CD4-positive, alpha-beta T cell treated with Interferon gamma for 1 hour (primary cell): ENCODE data around the gene SMARCD2.

Experiments
- DNase-seq: peaks from one replicate; pipeline ENCODE4 v3.0.0-alpha.2; 2020

SMARCD2 gene

DNA sequence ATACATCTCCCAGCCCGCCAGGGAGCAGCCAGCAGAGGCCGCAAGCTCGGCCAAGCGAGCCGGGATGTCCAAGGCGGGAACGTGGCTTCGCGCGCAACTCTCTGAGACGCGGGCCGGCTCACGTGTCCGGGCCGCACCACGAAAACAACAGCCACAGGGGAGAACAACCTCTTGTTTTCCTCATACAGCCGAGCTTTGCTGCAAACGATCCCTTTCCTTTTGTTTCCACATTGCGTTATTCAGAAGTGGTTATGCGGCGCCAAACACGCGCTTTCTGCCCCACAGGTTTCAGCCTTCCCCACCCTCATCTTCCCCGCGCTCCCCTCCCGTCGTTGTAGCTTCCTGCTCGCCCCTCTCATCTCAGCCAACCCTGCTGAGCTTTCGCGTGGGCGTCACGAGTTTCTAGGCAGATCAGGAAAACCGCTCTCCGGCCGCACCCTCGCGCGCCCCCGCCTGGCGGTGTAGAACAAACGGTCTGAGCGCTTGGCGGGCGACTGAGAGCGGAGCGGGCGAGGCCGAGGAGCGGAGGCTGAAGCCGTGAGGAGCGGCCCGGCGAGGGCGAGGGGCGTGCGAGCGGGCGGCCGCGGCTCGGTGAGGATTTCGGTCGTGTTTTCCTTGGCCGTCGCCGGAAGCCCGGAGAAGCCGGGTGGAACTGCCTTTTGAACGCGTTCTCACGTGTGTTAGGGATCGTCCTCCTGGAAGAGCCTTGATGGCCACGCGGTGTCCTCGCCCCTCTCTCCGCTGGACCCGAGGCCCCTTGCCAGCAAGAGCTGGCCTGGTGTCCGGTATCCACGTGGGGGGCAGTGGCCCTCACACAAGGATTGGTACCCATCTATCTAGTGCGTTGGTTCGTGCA, 6.6 kb upstream of the SMARCD2 start:
- peak; percentile 94 for DNase-seq

DNA sequence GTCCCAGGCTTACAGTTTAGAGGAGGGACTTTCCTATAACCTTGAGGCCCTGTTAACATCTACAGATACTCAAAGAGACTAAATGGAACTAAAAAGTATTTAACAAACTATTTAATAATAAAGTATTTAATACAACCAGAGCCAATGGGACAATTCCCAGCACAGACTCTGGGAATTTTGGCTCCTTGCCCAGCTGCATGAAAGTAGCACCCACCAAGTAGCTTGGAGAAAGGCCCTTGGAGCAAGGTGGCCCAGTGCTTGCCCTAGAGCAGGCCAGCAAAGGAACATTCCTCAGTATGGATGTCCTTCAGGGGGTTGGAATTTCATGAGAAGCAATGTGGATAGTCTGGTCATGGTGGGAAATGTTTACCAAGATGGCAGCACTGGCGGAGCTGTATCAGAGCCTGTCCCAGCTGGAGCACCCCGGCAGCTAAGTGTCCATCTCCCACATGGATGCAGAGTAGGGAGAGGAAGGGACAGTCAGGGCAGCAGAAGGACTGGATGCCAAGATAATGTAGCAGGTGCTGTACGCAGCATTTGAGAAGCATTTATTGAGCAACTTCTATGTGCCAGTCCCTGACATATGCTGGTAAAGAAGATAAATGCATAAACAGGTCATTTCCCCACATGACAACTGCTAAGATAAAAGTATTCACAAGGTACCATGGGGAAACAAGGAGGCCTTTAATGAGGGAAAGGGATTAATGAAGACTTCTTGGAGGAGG, 5.2 kb upstream of the SMARCD2 start:
- DNase-seq, result no peak

- no peak for DNase-seq
Measured at GRCh38 chr17:63845509-63845908, 3.0 kb upstream of the SMARCD2 start.

DNA sequence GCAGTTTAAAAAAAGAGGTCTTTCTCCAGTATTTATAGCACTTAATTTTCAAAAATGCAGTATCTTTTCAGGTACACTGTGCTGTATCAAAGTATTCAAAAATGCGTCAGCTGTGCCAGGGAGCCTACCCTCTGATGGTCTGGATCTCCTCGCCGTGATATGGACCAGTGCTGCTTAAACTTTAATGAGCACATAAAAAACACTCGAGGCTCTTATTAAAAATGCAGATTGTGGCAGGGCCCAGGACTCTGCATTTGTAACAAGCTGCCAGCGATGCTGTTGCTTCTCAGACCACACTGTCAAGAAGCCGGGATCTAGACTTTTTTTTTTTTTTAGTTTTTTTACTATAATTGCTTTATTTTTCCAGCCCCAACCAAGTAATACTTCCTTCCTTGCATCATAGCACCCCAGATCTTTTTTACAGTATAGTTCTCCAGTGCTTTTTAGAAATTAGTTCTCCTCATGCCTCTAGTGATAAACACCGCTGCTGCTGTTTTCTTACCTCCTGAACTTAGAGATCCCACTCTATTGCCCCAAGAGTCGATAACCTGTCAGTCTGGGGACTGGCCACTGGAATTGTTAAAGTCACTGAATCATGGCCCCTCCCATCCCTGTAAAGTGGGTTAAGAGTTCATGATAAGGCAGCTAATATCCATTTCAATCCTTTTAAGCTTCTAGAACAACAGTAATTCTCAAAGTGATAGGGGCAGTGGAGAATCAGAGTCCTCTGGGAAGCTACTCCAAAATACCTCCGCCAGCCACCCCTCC, 1.6 kb upstream of the SMARCD2 start:
- DNase-seq, result no peak

GRCh38 chr17:63843387-63843888, 953 bp upstream of the SMARCD2 start:
- peak; percentile 73 for DNase-seq

DNA sequence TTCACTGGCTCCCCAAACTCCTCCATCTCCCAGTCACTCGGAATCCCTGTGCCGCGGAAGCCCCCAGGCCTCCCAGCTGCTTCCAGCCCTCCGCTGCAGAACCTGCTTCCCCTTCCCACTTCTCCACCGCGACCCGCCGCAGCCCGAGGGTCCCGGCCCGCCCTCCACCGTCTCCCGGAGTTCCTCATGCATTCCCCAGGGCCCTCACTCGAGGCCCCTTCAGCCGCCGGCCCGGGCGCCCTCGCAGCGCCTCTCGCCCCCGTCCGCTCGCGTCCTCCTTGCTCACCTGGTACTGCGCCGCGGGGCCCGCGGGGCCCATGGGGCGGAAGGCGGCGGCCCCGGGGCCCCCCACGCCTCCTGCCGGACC, 329 bp downstream of the SMARCD2 start:
- DNase-seq, result no peak

- no peak for DNase-seq
Measured at GRCh38 chr17:63841350-63842172, 924 bp downstream of the SMARCD2 start.

- DNase-seq, result no peak
Measured at GRCh38 chr17:63840591-63841349, 1.7 kb downstream of the SMARCD2 start.

GRCh38 chr17:63838631-63839171, 3.8 kb downstream of the SMARCD2 start:
- no peak for DNase-seq

DNA sequence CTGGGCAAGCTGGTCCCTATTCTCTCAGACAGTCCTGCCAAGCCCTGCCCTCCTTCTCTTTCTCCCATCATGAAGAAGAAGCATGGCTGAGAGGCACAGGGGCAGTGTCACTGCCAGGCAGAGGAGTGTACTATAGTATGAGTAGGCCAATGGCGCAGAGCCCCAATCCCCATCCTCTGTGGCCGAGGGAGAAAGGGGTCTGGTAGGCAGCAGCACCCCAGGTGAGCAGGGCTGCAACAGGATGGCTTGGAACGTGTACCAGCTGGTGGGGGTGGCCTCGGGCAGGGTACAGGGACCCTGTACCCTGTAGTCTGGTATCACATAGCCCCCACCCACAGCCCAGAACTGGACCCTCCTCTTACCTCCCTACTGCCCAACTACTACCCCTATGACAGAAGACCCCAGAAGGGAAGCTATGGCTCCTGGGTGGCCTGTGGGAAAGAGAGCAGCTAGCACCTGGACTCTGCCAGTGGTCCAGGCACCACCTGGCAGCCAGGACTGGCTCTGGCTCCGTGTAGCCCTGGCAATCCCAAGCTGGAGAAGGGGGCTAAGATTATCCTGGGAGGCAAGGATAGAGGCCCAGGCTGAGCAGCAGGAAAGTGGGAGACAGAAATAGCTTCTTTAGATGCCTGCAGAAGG, 4.4 kb downstream of the SMARCD2 start:
- no peak for DNase-seq

DNA sequence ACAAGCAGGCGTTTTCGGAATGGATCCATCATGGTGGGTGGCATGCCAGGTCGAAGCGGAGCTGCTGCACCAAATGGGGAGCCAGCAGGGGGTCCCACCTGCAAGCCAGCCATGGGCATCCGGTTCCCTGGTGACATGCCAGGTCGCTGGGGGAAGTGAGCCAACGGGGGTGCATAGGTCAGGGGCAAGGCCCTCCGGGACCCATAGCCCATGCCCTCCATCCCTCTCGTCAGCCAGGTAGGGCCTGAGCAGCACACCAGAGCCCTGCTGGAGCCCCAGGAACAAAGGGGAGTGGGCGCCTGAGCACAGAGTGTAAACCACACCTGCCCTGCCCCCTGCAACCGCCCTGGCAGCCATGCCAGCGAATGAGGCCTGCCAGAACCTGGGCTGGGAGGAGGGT, 5.0 kb downstream of the SMARCD2 start:
- DNase-seq, result no peak

- no peak for DNase-seq
Measured at GRCh38 chr17:63836811-63837210, 5.7 kb downstream of the SMARCD2 start.

GRCh38 chr17:63835167-63835720, 7.2 kb downstream of the SMARCD2 start:
- DNase-seq, result no peak

DNA sequence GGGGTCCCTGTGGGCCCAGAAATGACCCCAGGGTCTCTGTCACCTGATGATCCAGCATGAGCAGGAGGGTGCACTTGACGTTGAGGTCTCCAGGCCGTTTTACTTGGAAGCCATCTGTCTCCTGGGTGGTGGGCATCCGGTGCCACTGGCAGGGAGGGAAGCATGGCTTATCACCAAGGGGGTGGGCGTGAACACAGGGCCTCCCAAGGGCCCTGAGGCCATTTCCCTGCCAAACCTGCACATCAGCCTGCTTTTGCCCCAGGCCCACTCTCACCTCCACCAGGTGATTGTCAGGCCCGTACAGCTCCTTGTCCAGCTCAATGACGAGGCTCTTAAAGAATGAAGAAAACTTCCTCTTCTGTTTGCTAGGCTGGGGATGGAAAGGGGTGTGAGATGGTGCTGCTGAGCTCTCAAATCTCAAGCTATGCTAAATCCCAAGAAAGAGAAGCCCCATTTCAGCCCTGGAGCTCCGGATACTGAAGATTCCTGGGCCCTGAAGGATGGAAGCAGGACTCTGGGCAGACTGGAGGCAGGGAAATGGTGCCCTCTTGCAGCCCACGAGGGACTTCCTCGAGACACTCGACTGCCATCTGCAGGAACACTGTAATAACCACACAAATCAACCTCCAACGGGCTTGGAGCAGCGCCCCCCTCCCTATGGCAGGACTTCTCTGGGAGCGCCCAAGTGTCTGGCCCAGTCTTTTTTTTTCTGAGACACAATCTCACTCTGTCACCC, 7.9 kb downstream of the SMARCD2 start:
- DNase-seq, result peak; percentile 65

- DNase-seq, result no peak
Measured at GRCh38 chr17:63833741-63834373, 8.6 kb downstream of the SMARCD2 start.

GRCh38 chr17:63833026-63833740, 9.3 kb downstream of the SMARCD2 start:
- no peak for DNase-seq

DNA sequence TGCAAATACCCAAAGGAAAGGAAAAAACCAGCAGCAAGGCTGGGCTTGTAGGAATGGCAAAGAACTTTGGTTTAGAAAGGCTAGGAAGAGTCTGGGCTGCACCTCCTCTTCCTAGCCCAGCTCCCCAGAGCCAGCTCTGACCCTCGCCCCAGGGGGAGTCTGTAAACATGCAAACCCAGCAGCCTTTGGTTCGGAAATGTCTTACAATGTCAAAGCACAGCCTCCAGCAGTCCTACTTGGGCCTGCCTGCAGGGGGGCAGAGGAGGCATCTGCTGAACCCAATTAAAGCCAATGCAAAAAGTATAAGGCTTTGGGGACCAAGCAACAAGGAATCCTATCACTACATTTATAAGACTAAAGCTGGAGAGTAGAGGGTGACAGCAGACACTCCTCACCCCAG, 10.0 kb downstream of the SMARCD2 start:
- DNase-seq, result no peak

GRCh38 chr17:63832014-63832413, 10.5 kb downstream of the SMARCD2 start:
- no peak for DNase-seq

- DNase-seq, result no peak
Measured at GRCh38 chr17:63831505-63831904, 11.0 kb downstream of the SMARCD2 start.
